Hypothalamus (tissue), 51 donors: ENCODE measurements around the gene NPC1L1.

Experiments used
- DNase-seq, 51 donors: peaks; one replicate each; lab custom pipeline; 2025; lab: John Stamatoyannopoulos, UW

NPC1L1 gene

DNA sequence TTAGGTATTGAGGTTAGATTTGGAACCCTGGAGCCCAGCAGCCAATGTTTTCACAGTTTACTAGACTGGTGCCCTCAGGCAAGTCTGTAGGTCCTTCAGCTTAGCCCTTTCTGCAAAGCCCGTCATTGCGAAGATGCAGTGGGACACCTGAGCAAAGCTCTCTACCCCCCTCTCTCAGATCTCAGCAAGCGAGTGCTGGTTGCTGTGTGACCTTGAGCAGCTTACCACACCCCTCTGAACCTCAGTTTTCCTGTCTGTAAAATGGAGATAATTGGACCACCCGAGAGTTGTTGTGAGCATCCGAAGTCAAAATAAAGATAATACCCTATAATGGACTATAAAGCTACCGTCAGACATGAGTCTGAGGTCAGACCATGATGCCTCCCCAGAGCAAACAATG is 3.7 kb downstream of the NPC1L1 start:
- DNase-seq, result no peak

DNA sequence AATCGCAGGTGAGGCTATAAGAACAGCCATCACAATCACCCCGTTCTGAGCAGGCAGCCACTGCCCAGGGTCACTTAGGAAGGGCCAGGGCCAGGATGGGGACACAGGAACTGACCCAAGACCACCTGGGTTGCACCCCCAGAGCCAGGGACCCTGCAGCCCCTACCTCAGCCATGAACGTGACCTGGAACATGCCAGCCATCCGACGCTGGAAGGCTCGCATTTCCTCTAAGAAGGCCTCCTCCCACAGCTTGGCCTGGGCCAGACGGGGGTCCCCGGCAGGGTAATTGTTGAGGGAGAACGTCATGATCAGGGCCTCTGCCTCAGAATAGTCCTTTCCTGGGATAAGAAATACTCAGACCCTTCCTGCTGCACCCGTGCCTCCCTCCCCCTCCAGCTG is 5.0 kb downstream of the NPC1L1 start:
- DNase-seq, result no peak

DNA sequence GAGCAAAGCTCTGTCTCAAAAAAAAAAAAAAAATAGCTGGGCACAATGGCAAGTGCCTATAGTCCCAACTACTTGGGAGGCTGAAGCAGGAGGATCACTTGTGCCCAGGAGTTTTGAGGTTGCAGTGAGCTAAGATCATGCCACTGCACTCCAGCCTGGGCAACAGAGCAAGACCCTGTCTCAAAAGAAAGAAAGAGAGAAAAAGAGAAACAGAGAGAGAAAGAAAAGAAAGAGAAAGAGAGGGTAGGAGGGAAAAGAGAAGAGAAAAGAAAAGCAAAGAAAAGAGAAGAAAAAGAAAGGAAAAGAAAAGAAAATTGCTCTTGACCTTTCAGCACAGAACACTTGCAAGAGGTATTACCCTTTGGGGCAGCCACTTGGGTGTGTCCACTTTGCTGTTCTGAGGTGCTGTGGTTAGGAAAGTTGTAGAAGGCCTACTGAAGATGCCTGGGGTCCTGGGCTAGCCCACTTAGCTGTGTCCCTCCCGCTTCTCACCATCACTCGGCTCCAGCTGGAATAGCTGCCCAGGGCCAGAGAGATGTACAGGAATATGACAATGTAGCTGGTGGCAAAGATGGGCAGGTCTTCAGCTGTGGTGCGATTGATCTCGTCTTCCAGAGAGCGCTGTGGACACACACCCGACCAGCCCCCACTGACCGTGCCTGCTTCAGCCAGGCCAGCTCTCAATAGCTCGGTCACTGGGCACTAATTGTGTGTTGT is 5.6 kb downstream of the NPC1L1 start:
- no peak for DNase-seq

DNA sequence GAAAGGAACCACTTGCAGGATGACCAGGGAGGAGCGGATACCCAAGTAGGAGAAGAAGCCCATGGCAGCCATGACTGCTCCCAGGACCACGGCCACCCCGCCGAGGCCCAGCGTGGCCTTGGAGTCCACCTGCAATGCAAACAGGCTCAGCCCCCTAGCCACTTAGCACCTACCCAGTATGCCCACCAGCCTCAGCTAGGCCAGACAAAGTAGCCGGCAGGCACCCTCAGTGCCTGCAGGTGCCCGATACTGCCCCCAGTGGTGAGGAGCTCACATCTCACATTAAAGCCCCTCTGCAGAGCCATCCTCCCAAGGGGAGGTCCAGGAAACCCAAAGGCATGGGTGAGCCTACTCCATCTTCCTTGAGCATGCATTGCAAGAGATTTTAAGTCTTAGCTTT is 6.6 kb downstream of the NPC1L1 start:
- peak in 2 of 51 donors; percentile 10 to 15 for DNase-seq

DNA sequence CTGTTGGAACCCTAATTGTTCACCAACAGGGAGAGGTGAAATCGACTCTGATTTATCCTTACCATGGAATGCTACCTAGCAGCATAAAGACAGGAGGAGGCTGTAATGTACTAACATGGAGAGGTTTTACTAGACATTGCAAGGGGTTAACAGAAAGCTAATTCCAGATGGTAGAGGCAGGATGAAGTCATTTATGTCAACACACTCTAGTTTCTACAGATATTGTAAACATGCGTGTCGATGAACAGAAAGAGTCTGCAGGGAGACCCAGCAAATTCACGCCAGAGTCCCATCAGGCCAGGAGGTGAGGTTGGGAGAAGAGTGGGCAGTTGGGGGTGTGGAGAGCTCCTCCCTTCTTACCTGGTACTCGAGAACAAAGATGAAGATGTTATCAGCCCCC is 7.0 kb downstream of the NPC1L1 start:
- DNase-seq, result no peak

DNA sequence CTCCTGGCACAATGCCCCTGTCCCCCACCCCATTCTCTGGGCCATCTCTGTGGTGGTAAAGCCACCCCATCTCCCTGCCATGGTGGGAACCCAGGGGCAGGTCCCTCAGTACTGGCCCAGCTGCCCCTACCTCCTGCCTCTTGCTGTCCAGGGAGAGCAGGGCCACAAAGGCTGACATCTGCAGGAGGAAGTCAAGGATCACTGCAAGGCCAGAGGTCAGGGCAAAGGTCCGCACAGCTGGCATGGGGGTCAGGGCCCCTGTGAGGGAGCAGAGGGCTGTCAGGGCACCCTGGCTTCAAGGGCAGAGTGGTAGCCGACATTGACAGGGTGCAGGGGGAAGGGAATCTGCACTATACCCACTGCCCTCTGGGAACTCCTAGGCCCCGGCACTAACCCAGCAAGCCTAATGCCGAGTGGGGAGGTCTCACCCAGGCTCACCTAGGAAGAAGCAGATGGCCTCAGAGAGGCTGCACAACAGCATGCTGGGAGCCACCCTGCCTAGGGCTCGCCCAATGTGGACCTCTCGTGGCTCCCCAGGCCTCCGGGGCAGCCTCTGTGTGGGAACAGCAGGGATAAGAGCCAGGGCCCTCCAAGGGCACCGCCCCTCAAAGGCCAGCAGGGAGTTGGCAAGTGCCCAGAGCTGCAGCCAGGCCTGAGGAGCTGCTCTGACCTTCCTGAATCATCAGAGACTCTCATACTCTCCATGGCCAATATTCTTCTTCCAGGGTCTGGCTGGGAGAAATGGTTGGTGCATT is 7.7 kb downstream of the NPC1L1 start:
- DNase-seq, result no peak

DNA sequence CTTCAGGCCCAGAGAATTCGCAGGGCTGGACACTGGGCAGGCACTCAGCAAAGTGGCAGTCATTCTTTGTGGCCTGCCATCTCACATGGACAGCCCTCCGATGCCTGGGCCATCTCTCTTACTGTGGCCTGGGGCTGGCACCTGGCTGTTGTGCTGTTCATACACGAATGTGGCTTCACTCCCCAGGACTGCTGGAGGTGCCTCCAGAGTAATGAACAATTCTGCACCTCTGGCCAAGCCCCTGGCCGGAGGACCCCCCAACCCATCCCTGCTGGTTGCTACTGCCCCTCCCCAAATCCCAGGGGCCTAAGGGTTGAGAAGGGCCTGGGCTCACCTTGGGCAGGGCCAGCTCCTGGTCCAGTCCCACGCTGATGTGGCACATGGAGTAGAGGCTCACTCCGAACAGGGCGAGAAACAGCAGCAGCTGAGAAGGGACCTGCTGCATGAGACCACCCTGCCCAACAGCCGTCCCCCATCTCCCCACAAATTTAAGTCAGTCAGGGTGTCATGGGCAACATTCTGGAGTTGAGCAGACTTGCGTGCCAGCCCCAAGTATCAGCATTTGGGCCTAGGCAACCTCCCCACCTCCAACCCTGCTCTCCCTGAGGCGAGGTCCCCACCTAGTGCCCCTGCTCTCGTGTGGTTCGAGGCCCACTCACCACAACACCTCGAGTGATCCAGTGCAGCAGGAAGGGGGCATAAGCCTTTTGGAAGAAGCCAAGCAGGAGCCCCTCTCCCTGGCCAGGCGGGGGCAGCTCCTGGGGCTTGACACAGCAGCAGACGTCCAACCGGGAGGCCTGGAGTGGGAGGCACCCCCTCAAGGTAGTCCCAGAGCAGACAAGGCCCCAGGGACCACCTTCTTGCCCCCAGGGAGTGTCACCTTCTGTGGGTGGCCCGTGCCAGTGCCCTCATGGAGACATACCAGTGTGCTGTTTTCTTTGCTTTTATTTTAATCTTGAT is 9.4 kb downstream of the NPC1L1 start:
- DNase-seq, result no peak

DNA sequence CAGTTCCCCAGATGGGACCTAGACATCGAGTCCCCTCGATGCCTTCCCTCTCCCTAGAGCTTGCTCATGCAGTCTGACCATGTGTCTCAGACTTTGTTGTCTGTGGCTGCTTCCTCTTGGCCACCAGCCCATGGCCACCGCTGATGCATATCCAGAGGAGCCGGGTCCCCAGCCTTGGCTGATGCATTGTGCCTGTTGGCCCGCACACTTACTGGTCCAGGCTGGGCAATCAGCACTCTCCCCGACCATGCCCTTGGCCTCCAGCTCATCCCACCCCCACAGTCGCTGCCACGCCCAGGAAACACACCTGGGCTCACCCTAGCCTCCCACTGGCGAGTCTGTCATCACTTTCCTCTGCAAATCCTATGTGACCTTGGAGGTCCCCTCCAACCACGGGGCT is 10.1 kb downstream of the NPC1L1 start:
- DNase-seq, result no peak

DNA sequence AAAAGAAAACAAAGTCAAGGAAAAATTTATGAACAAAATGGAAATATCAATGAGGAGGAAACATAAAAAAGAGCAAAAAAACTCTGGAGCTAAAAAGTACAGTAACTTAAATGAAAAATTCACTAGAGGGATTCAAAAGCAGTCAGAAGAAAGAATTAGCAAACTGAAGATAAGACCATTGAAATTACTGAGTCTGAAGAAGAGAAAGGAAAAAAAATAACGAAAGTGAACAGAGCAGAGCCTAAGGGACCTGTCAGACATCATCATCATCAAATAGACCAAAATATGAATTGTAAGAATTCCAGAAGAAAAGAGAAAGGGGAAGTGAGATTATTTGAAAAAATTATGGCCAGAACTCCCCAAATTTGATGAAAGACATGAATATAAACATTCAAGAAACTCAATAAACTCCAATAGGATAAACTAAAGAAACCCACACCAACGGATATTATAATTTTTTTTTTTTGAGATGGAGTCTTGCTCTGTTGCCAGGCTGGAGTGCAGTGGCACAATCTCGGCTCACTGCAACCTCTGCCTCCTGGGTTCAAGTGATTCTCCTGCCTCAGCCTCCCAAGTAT is 16.2 kb downstream of the NPC1L1 start:
- DNase-seq, result no peak

DNA sequence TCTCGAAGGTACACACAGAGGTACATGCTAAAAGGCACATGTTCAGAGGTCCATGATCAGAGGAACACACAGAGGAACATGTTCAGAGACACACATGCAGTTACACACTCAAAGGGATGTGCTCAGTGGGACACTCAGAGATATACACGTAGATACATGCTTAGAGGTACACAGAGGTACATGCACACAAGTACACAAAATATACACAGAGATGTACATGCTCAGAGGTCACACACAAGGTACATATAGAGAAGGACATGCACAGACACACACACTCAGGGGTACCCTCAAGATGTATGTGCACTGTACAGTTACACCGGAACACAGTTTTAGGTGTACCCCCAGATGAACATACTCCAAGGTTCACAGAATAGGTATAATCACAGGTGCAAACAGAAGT is 18.8 kb downstream of the NPC1L1 start:
- DNase-seq, result no peak

DNA sequence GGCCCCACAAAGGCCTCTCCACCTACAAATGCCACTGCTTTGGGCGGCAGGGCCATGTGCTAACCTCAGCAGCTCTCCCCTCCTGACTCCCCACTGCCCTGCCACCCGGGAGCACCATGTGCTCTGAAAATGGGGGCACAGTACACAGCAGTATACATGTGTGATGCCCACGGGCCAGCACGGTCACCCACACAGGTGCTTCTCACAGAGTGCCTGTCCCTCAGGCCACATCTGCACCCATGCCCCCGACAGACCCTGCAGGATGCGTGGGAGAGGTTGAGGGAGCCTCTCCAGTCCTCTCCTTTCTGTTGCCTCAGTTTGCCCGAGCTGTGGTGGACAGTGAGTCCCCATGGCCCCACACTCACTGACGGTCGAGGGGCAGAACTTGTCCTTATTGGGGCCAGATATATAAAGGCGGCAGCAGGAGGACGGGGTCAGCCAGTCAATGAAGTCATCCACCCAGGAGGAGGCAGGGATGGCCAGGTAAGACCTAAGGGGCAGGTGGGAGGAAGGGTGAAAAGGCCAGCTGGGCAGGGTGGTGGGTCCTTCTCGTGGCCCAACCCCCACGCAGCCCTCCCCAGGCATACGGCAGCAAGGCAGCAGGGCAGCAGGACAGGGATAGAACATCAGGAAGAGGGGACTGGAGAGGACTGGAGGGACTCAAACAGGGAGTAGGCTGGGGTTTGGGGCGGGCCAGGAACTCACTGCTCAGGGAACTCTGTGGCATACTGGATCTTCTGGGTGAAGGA is 19.6 kb downstream of the NPC1L1 start:
- no peak for DNase-seq

DNA sequence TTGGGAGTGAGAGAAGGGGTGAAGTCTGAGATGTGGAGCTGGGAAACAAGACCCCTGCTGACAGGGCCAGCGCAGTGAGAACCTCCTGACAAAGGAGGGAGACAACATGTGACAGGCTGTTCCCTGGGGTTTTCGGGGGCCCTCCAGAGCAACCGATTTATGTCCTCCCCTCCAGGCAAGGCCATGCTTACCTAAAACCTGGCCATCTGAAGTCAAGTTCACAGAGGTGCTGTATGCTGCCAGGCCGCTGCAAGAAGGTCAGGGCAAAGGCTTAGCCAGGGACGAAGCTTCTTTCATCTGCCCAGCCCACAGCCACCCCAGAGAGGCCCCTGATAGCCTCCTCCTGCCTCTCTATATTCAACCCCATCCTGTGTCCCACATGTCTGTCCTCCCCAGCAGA is 20.6 kb downstream of the NPC1L1 start:
- DNase-seq, result no peak

DNA sequence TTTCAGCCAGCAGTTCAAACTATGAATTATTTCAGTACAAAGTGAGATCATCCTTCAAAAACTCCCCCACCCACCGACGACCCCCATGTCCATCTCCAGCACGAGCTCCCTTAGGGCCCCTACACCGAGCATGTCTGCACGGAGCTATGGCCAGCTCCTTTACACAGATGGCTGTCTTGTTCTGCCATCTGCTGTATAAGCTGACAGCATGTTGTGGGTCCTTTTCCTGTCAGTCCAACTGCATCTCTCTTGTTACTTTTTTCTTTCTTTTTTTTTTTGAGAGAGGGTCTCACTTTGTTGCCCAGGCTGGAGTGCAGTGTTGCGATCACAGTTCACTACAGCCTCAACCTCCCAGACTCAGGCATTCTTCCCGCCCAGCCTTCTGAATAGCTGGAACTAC is 21.6 kb downstream of the NPC1L1 start:
- no peak for DNase-seq

DNA sequence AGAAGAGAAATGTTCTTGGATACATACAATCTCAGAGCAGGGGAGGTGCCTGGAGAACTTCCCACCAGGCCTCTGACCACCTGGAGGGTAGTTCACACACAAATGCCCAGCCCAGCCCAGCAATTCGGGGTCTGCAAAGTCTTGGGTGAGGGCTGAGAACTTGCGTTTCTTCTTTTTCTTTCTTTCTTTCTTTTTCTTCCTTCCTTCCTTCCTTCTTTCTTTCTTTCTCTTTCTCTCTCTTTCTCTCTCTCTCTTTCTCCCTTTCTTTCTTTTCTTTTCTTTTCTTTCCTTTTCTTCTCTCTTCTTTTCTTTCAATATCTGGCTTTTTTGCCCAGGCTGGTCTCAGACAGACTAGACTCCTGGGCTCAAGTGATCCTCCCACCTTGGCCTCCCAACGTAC is 22.4 kb downstream of the NPC1L1 start:
- no peak for DNase-seq

DNA sequence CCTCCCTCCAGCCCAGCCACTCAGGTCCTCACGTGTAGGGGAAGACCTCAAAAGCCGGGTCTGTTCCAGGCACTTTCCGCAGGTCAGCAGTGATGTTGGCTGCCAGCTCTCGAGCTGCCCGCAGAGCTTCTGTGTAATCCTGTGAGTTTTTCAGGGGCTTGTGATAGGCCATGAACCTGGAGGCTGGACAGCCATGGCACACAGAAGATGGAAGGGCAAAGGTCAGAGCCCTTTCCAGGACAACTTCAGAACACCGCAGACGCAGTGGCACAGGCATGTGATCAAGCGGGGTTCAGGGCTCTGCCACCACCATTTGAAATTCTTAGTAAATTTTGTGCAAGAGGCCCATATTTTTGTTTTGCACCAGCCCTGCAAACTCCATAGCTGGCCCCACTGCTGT is 24.0 kb downstream of the NPC1L1 start:
- DNase-seq, result no peak

DNA sequence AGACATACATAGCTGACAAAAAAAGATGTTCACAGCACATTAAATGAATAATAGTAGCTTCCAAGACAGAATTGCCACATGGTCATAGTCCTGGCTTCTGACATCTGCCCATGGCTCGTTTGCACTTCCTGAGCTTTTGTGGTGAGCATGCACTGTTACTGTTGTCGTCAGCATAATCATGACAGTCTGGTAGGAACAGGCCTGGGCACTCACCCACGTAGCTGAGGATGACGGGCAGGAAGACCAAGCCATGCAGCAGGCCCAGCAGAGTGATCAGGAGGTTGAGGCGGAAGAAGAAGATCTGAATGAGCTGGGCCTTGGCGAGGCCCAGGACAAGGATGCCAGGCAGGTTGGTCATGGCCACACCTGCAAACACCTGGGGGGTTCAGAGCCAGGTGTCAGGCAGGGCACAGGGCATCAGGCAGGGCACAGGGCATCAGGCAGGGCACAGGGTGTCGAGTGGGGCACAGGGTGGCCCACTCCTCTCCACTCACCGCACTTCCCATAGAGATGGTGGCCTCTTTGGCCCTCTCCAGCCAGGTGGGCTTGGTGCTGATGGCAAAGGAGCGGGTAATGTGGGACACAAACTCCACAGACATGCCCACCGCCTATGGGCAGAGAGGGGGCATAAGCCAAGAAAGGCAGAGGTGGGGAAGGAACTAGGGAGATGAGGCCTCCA is 25.4 kb downstream of the NPC1L1 start:
- no peak for DNase-seq

DNA sequence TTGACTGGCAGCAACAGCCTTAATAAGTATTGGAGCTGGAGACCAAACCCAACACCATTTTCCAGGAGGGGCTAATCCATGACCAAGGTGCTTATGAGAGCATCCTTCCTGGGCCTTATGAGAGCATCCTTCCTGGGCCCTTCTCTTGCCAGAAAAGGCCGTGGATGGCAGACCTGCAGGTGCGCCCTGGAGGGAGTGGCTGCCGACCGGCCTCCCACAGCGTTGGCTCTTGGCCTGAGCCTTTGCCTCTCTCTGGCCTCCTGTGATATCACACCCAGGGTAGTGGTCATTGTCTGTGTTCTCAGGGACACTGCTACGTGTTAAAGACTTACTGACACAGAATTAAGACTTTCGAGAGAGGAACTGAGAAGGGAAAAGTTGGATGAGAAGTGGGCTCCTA is 28.4 kb downstream of the NPC1L1 start:
- no peak for DNase-seq

DNA sequence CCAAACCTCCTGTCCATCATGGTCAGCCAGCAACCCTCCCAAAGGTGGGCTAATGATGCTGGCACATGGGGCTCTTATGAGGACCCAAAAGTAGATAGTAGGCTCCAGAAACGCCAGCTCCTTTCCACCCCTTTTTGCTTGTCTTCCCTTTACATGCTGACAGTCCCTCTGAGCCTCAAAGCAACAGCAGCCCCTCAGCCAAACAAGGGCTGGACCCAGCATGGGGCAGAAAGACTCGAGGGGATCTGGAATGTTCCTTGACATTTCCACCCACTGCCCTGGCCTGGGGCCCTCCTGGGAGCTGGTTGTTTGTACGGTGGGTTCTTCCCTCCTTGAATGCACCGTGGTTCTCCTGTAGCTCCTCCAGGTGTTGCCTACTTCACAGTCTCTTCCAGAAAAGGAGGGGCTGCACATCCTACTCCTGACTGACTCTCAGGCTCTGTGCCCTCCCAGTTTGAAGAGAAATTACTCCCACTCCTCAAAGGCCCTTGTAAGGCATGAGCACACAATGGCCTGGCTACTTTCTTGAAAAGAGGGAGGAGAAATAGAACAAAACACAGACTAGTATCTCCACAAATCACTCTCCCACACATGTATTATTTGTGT is 29.2 kb downstream of the NPC1L1 start:
- no peak for DNase-seq

DNA sequence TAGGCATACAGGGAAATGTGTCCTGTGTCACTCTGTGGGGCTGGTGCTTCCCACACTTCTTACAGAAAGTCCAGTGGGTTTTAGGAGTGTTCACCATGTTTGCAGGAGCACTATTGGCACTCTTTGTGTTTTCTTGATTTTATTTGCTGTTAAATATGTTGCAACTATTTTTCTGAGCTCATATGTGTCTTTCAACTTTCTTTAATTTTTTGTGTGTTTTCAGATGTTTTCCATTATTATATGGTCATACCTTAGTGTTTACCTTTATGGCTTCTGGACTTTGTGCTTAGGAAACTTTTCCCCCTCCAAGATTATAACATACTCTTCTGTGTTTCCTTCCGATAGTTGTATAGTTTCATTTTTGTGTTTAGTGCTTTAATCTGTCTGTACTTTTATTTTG is 29.9 kb downstream of the NPC1L1 start:
- DNase-seq, result no peak
